Ovary (tissue), 3 donors: ENCODE results near the gene POLN.

Experiments used
- CTCF ChIP-seq, 3 donors: fragments of 450-650 bp in 2 of 3; fragments of 200-600 bp in 1 of 3; IDR thresholded peaks; one replicate each; pipeline versions ENCODE4 v1.5.1 to v1.8.0; 2016 to 2022; ENCODE audit warnings: antibody characterized with exemption in 3 of 3, mild to moderate bottlenecking in 1 of 3
- POLR2A ChIP-seq: fragments of 450-650 bp; IDR thresholded peaks from one replicate; pipeline ENCODE4 v1.6.1; 2017; ENCODE audit warnings: antibody characterized with exemption, mild to moderate bottlenecking, moderate library complexity
- donor health status: DM: no; HTN: no; CAD: no.

GRCh38 chr4:2154215-2154740 is 87.6 kb downstream of the POLN start:
- no peak for TF ChIP-seq POLR2A
- TF ChIP-seq CTCF (IDR thresholded peaks at IDR 0.05) = no peak
